ENCODE data around the gene SLC25A23.

- TF ChIP-seq REST (IDR thresholded peaks at IDR 0.05; ENCODE audit: insufficient read depth in 1 of 2, low read depth in 2 of 2, low read length in 1 of 2) (no peak), POLR2AphosphoS5 (IDR thresholded peaks at IDR 0.05; ENCODE audit: low read depth, low read length) (no peak), CTCF (IDR thresholded peaks at IDR 0.05) (no peak), TCF7L2 (IDR thresholded peaks at IDR 0.05; ENCODE audit: low read depth, low read length) (no peak), SIN3A (IDR thresholded peaks at IDR 0.05; ENCODE audit: borderline replicate concordance, insufficient read depth, low read depth, low read length) (no peak)
Observed at GRCh38 chr19:6501740-6502648, 42.4 kb upstream of the SLC25A23 start, which contains the start of gene TUBB4A.
